Stimulated activated naive B cell treated with anti-CD40 and anti-IgM and Interleukin-4, amounts not matched to agents 10 μg/mL and 1 μg/mL and 100 μg/mL, for 72 hours (primary cell): Measurements from ENCODE around the gene GSTM5.

Experiments used
- ATAC-seq, 2 donors: fragments of 150-1000 bp; cut with Tn5 transposase; replicated peaks; 2 replicates each; pipeline ENCODE4 v1.10.0; 2021; ENCODE audit warnings: moderate library complexity in 1 of 2
- DNase-seq: peaks from one replicate; pipeline ENCODE4 v3.0.0; 2021
- H3K27ac Mint-ChIP-seq: one replicate; pipeline ENCODE4 v1.8.0; 2022; ENCODE audit warnings: mild to moderate bottlenecking, mixed read lengths
- H3K27me3 Mint-ChIP-seq, 2 donors: one replicate each; pipeline ENCODE4 v1.8.0; 2022; ENCODE audit warnings: mixed read lengths in 2 of 2
- H3K36me3 Mint-ChIP-seq, 2 donors: one replicate each; pipeline ENCODE4 v1.8.0; 2022; ENCODE audit warnings: mixed read lengths in 2 of 2, mild to moderate bottlenecking in 1 of 2
- H3K4me1 Mint-ChIP-seq, 2 donors: one replicate each; pipeline ENCODE4 v1.8.0; 2022; ENCODE audit warnings: mixed read lengths in 2 of 2, mild to moderate bottlenecking in 1 of 2
- H3K4me3 Mint-ChIP-seq, 2 donors: one replicate each; pipeline ENCODE4 v1.8.0; 2022; ENCODE audit warnings: mild to moderate bottlenecking in 2 of 2, mixed read lengths in 2 of 2, moderate library complexity in 1 of 2
- H3K9me3 Mint-ChIP-seq, 2 donors: one replicate each; pipeline ENCODE4 v1.8.0; 2022; ENCODE audit warnings: mixed read lengths in 2 of 2, mild to moderate bottlenecking in 1 of 2

The GSTM5 gene

DNA sequence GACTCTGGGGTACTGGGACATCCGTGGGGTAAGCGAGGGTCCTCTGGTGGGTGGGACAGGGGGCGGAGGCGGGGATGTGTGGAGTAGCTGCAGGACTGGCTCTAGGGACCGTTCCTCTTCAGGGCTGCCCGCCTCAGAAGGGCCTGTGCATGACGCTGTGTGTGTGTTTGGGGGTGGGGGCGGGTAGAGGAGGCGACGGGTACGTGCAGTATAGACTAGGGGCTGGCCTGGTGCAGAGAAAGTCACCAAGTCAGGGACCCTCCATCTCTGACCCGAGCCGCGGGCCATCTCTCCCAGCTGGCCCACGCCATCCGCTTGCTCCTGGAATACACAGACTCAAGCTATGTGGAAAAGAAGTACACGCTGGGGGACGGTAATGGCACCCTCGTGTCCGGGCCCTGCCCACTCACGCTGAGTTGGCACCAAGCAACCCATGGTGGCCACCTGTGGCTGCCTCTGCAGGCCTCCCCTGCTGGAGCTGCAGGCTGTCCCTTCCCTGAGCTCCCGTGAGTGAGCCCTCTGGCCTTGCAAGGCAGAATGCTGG, 342 bp downstream of the GSTM5 start:
- Mint-ChIP-seq H3K4me3 (peak overlapping the region; percentile 46 to 75), H3K36me3 (peaks cover 13 to 16% of the 10 kb centered on the region in 2 donors), H3K4me1 (peaks cover 3 to 12% of the 10 kb centered on the region in 2 donors), H3K27me3 (peaks cover 21 to 30% of the 10 kb centered on the region in 2 donors), H3K9me3 (peaks cover 5 to 12% of the 10 kb centered on the region in 2 donors), H3K27ac (no peak overlapping the region)
- ATAC-seq (peak; percentile 34 to 54), DNase-seq (no peak)

DNA sequence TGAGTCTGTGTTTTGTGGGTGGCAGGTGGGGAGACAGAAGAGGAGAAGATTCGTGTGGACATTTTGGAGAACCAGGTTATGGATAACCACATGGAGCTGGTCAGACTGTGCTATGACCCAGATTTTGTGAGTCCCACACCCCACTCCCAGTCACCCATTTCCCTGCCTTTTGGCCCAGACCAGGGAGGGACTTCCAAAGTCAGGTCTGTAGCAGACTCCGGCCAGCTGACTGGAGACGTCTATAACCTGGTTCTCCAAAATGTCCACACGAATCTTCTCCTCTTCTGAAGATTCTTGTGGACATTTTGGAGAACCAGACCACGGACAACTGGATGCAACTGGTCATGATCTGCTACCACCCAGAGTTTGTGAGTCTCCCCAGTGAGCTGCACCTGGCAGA, 1.6 kb downstream of the GSTM5 start:
- Mint-ChIP-seq H3K27me3 (peaks cover 28 to 30% of the 10 kb centered on the region in 2 donors), H3K9me3 (peaks cover 5 to 6% of the 10 kb centered on the region in 2 donors), H3K4me3 (no peak overlapping the region), H3K36me3 (peaks cover 8% of the 10 kb centered on the region in 2 donors), H3K4me1 (peaks cover 5 to 12% of the 10 kb centered on the region in 2 donors), H3K27ac (no peak overlapping the region)
- ATAC-seq: no peak
- DNase-seq: no peak

DNA sequence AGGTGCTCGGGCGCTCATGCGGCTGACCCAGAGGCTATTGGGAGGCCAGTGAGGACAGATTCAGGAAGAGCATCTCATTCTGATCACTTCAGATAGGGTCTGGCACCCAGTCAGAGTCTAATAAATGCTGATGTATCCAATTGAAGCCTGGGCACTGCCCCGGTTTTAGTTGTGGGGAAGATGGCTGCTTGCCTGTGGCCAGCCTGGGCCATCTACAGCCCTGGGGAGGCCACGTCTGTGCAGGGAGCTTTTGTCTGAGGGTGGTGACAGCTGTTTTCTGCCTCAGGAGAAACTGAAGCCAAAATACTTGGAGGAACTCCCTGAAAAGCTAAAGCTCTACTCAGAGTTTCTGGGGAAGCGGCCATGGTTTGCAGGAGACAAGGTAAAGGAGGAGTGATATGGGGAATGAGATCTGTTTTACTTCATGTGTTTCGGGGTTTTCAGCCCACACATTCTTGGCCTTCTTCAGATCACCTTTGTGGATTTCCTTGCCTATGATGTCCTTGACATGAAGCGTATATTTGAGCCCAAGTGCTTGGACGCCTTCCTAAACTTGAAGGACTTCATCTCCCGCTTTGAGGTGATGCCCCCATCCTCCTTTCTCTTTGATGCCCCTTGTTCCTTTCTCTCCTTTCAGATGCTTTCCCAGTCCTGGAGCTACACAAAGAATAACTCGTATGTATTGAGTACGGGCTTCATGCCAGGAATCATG, 2.8 kb downstream of the GSTM5 start:
- Mint-ChIP-seq H3K9me3 (no peaks in the 10 kb centered on the region), H3K27me3 (peaks cover 28 to 30% of the 10 kb centered on the region in 2 donors), H3K4me3 (no peak overlapping the region), H3K27ac (no peak overlapping the region), H3K4me1 (peaks cover 5 to 21% of the 10 kb centered on the region in 2 donors), H3K36me3 (no peaks in the 10 kb centered on the region)
- DNase-seq (no peak), ATAC-seq (no peak)

DNA sequence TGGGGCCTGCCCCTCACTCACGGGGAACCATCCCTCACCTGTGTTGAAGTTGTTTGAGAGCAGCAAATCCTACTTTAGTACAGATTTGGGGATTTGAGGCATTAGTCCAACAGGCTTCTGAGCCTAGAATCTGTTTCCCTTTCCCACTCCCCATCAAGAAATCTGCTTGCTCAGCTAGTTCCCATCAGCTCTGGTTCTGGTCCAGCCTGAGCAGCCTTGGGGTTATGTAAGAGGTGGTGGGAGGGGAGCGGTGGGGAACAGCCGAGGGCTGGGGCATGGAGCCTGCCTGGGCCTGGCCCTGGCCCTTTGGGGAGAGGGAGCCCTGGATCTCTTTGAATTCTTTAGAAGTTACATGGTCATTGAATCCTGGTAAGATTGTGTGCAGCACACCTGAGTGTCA, 4.1 kb downstream of the GSTM5 start:
- no peak for DNase-seq
- H3K4me1 Mint-ChIP-seq: peaks cover 5 to 21% of the 10 kb centered on the region in 2 donors
- H3K9me3 Mint-ChIP-seq: no peaks in the 10 kb centered on the region
- H3K27ac Mint-ChIP-seq: no peak overlapping the region
- H3K36me3 Mint-ChIP-seq: no peaks in the 10 kb centered on the region
- no peak overlapping the region for H3K4me3 Mint-ChIP-seq
- no peak for ATAC-seq
- peaks cover 28 to 30% of the 10 kb centered on the region in 2 donors for H3K27me3 Mint-ChIP-seq

DNA sequence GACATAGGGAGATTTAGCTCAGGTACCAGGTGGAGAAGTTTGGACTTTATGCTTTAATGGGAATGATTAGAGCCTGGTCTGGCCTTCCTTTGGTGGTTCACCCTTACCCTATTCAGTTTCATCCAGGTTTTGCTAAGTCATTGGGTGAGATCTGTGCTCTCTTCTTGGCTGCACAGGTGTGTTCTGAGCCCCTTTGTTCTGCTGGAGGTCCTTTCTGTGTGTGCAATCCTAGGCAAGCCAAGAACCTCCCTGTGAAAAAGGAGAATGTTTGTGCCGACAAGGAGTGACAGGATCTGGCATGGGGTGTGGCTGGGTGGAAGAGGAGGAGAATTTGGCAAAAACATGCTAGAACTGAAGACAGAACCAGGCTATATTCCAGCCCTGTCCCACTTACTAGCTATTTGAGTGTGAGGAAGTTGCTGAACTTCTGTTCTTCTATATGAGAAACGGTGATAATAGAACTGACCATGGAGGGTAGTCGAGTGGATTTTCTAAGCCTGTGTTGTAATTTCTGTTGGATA, 4.6 kb downstream of the GSTM5 start:
- no peak overlapping the region for H3K4me3 Mint-ChIP-seq
- H3K27ac Mint-ChIP-seq: no peak overlapping the region
- DNase-seq (no peak), ATAC-seq (no peak)
- peaks cover 5 to 18% of the 10 kb centered on the region in 2 donors for H3K4me1 Mint-ChIP-seq
- H3K36me3 Mint-ChIP-seq: no peaks in the 10 kb centered on the region
- H3K27me3 Mint-ChIP-seq: peaks cover 28% of the 10 kb centered on the region in 2 donors
- H3K9me3 Mint-ChIP-seq: no peaks in the 10 kb centered on the region

DNA sequence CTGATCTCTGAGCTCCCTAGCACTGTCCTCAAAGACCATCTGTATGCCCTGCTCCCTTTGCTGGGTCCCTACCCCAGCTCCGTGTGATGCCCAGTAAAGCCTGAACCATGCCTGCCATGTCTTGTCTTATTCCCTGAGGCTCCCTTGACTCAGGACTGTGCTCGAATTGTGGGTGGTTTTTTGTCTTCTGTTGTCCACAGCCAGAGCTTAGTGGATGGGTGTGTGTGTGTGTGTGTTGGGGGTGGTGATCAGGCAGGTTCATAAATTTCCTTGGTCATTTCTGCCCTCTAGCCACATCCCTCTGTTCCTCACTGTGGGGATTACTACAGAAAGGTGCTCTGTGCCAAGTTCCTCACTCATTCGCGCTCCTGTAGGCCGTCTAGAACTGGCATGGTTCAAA, 5.7 kb downstream of the GSTM5 start:
- no peak overlapping the region for H3K27ac Mint-ChIP-seq
- no peaks in the 10 kb centered on the region for H3K9me3 Mint-ChIP-seq
- ATAC-seq: no peak
- H3K4me1 Mint-ChIP-seq: peaks cover 2 to 8% of the 10 kb centered on the region in 2 donors
- H3K27me3 Mint-ChIP-seq: peaks cover 18 to 22% of the 10 kb centered on the region in 2 donors
- no peak for DNase-seq
- no peaks in the 10 kb centered on the region for H3K36me3 Mint-ChIP-seq
- no peak overlapping the region for H3K4me3 Mint-ChIP-seq

DNA sequence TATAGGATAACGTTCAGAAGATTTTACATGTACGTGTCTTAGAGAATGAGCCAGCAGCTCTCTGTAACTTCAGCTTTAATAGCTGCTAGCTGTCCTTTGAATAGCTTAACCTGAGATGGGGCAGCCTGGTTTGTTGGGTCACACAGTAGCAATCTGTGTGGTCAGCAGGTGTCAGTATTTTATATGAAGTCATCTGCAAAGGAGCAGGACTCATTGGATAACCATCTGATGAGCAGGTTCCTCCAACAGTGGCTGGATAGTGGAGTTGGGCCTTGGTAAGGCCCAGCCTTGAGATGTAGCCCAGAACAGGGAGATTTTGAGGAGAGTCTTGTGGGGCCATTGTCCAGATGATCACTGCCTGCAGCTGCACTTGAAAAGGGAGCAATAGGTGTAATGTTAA, 6.4 kb downstream of the GSTM5 start:
- no peak for DNase-seq
- no peak for ATAC-seq
- no peaks in the 10 kb centered on the region for H3K36me3 Mint-ChIP-seq
- no peak overlapping the region for H3K4me3 Mint-ChIP-seq
- H3K9me3 Mint-ChIP-seq: no peaks in the 10 kb centered on the region
- peaks cover 14 to 19% of the 10 kb centered on the region in 2 donors for H3K27me3 Mint-ChIP-seq
- H3K27ac Mint-ChIP-seq: no peak overlapping the region
- peaks cover 2 to 8% of the 10 kb centered on the region in 2 donors for H3K4me1 Mint-ChIP-seq

DNA sequence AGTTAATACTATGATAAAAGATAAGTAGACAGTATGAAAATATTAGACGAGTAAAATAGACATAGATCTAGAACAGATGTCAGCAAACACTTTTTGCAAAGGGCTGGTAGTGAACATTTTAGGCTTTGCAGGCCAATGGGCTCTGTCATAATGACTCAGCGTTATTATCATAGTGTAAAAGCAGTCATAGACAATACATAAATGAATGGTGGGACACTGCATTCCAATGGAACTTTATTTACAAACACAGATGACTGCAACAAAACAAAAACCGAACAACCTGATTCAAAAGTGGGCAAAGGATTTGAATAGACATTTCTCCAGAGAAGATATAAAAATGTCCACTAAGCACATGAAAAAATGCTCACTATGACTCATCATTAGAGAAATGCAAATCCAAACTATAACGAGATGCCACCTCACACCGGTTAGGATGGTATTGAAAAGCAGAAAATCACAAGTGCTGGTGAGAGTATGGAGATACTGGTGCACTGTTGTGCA, 7.3 kb downstream of the GSTM5 start:
- ATAC-seq (peak; percentile 36 to 42), DNase-seq (no peak)
- Mint-ChIP-seq H3K9me3 (no peaks in the 10 kb centered on the region), H3K4me1 (peaks cover 2 to 8% of the 10 kb centered on the region in 2 donors), H3K36me3 (no peaks in the 10 kb centered on the region), H3K4me3 (no peak overlapping the region), H3K27me3 (peaks cover 5 to 10% of the 10 kb centered on the region in 2 donors), H3K27ac (peak overlapping the region; percentile 65)

DNA sequence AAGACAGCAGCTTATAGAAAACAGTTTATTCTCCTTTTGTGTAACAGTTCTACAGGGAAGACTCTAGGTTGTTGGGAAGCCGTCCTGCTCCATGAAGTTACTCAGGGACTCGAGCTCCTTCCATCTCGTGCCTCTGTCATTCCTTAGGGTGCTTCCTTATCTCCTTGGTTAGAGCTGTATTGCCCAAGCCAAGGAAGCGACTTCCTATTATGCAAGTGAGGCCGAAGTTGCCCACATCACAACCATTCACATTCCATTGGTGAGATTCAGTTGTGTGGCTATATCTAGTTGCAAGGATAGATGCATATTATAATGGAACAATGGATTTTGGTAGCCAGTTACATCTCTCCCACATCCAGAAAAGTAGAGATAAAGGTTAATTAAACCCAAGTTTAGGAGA, 9.0 kb downstream of the GSTM5 start:
- no peak overlapping the region for H3K4me3 Mint-ChIP-seq
- H3K36me3 Mint-ChIP-seq: no peaks in the 10 kb centered on the region
- H3K27me3 Mint-ChIP-seq: peaks cover 0 to 11% of the 10 kb centered on the region in 2 donors
- DNase-seq (no peak), ATAC-seq (no peak)
- peaks cover 2 to 8% of the 10 kb centered on the region in 2 donors for H3K4me1 Mint-ChIP-seq
- H3K9me3 Mint-ChIP-seq: no peaks in the 10 kb centered on the region
- no peak overlapping the region for H3K27ac Mint-ChIP-seq

DNA sequence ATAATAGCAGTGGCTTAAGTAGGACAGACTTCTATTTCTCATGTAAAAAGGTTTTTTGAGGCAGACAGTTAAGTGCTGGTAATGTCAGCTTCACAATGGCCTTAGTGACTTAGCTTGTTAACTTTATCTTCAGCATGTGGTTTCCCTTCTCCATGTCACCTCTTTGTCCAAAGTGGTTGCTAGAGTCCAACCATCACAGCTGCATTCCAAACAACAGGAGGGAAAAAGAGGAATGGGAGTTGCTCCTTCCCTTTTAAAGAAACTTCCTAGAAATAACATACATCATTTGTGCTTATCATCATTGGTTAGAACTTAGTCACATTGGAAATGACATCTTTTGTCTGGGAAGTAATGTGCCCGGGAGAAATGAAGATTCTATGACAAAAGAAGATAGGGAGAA, 9.9 kb downstream of the GSTM5 start:
- no peaks in the 10 kb centered on the region for H3K9me3 Mint-ChIP-seq
- no peak for ATAC-seq
- no peak overlapping the region for H3K4me3 Mint-ChIP-seq
- no peak for DNase-seq
- peaks cover 0 to under 1% of the 10 kb centered on the region in 2 donors for H3K36me3 Mint-ChIP-seq
- H3K27ac Mint-ChIP-seq: no peak overlapping the region
- peaks cover 0 to 14% of the 10 kb centered on the region in 2 donors for H3K27me3 Mint-ChIP-seq
- peaks cover 2 to 8% of the 10 kb centered on the region in 2 donors for H3K4me1 Mint-ChIP-seq

DNA sequence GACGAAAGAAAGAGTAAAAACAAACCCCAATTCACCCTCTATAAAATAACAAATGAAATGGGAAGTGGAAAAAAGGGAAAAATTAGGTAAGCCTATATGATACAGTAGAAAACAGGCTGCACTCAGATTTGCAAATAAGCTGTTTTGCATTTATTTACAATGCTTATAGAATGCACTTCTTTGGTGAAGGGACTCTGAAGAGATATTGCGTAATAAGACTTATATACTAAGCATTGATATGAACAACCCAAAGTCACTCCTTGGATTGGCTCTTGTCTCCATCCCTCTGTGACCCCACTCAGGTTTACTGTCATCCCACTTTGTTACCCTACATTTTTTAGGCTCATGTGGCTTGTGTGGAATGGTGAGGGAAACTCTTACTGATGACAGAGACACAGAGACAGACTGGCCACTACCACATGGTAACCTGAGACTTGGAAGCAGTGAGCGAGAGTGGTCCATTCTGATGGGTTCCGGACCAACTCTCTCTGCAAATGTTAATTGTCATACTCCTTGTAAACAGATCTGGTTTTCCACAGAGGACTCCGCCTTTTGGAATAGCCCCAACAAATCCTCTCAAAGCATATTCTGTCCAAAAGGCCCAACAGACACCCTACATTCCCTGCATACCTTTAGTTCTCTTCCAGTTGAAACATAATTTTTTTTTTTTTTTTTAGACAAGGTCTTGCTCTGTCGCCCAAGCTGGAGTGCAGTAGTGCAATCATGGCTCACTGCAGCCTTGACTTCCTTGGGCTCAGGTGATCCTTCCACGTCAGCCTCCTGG, 11.0 kb downstream of the GSTM5 start:
- H3K9me3 Mint-ChIP-seq: no peaks in the 10 kb centered on the region
- H3K4me1 Mint-ChIP-seq: peaks cover 2 to 8% of the 10 kb centered on the region in 2 donors
- H3K4me3 Mint-ChIP-seq: no peak overlapping the region
- H3K36me3 Mint-ChIP-seq: peaks cover 0 to 3% of the 10 kb centered on the region in 2 donors
- no peak for ATAC-seq
- DNase-seq: no peak
- H3K27ac Mint-ChIP-seq: no peak overlapping the region
- peaks cover 0 to 10% of the 10 kb centered on the region in 2 donors for H3K27me3 Mint-ChIP-seq

DNA sequence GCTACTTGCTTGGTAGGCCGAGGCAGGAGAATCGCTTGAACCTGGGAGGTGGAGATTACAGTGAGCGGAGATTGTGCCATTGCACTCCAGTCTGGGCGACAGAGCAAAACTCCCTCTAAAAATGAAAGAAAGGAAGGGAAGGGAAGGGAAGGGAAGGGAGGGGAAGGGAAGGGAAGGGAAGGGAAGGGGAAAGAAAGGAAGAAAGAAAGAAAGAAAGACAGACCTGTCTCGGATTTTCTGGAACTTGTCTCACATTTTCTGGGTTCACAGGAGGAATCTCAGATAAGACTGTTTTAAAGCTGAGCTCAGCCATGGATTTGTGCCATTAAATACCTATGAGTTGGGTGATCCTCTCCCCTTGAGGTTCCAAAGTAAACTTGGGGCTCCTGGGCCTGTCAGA, 12.9 kb downstream of the GSTM5 start:
- no peak for DNase-seq

DNA sequence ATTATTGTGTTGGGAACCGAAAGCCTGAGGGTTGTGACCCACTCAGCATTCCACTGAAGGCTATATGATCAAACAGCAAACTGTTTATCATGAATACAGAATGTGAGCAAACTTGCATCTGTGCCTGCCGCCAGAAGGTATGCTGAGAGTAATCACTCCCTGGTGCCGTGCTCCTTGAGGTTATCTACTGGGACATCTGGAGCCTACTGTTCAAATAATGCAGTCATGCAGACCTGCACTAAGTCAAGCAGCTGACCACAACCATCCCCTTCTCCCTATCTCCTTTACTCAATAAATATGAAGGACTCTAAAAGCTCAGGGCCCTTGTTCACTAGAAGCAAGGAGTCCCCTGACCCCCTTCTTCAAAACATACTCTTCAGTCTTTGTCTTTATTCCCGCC, 13.5 kb downstream of the GSTM5 start:
- H3K9me3 Mint-ChIP-seq: no peaks in the 10 kb centered on the region
- H3K4me1 Mint-ChIP-seq: no peaks in the 10 kb centered on the region
- H3K27ac Mint-ChIP-seq: no peak overlapping the region
- H3K36me3 Mint-ChIP-seq: peaks cover 0 to 3% of the 10 kb centered on the region in 2 donors
- ATAC-seq: no peak
- H3K4me3 Mint-ChIP-seq: no peak overlapping the region
- peaks cover 0 to 10% of the 10 kb centered on the region in 2 donors for H3K27me3 Mint-ChIP-seq
- no peak for DNase-seq

More for the DNA sequence above, 12.9 kb downstream of the GSTM5 start:
- H3K9me3 Mint-ChIP-seq: no peaks in the 10 kb centered on the region
- H3K4me3 Mint-ChIP-seq: no peak overlapping the region
- no peak overlapping the region for H3K27ac Mint-ChIP-seq
- no peak for ATAC-seq
- H3K36me3 Mint-ChIP-seq: peaks cover 0 to 3% of the 10 kb centered on the region in 2 donors
- no peaks in the 10 kb centered on the region for H3K4me1 Mint-ChIP-seq
- H3K27me3 Mint-ChIP-seq: peaks cover 0 to 10% of the 10 kb centered on the region in 2 donors

DNA sequence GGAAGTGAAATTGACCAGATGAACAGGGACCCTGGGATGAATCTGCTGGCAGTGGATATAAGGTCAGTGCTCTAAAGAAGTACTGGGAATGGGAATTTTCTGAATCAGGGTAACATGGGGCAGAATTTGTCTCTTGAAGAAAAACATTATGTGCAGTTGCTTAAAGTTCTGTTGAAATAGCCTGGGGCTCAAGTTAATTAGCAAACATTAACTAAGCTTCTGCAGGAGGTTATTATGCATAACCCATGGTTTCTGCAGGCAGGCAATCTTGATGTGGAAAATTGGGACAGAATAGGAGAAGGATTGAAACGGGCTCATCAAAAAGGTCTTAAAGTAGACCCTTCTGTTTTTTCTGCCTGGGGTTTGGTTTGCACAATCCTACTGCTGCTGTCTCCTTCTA, 14.0 kb downstream of the GSTM5 start:
- DNase-seq: no peak
- no peak for ATAC-seq
- peaks cover 0 to 3% of the 10 kb centered on the region in 2 donors for H3K36me3 Mint-ChIP-seq
- no peaks in the 10 kb centered on the region for H3K4me1 Mint-ChIP-seq
- no peak overlapping the region for H3K4me3 Mint-ChIP-seq
- no peak overlapping the region for H3K27ac Mint-ChIP-seq
- peaks cover 0 to 10% of the 10 kb centered on the region in 2 donors for H3K27me3 Mint-ChIP-seq
- H3K9me3 Mint-ChIP-seq: no peaks in the 10 kb centered on the region
